Tibial nerve (tissue), 3 donors: Measurements from ENCODE around the gene C22orf15.

ENCODE experiments used
- EP300 ChIP-seq, 2 donors: sonication (generic); formaldehyde crosslinking; IDR thresholded peaks; one replicate each; pipeline ENCODE4 v1.6.1; 2017; ENCODE audit warnings: antibody characterized with exemption in 2 of 2, mild to moderate bottlenecking in 1 of 2
- POLR2A ChIP-seq, 2 donors: fragments of 450-650 bp; IDR thresholded peaks; one replicate each; pipeline ENCODE4 v1.6.1; 2017; ENCODE audit warnings: antibody characterized with exemption in 2 of 2, mild to moderate bottlenecking in 2 of 2, moderate library complexity in 2 of 2

GRCh38 chr22:23763579-23763945 is 772 bp downstream of the C22orf15 start:
- TF ChIP-seq POLR2A (IDR thresholded peaks at IDR 0.05), result no peak
- TF ChIP-seq EP300 (IDR thresholded peaks at IDR 0.05), result no peak
